H9 (cell line): ENCODE results near the gene RMI2. TPM values are rescaled to one million over a fixed set of nuclear protein-coding genes. Genes with fewer than 3 reads are reported as not detected.

Source experiments
- DNase-seq: peaks from one replicate; pipeline ENCODE4 v3.0.0-alpha.2; 2017
- H2AFZ ChIP-seq: one replicate; pipeline ENCODE4 v1.6.1; 2013; ENCODE audit warnings: mild to moderate bottlenecking, low read length, control low read depth, moderate library complexity
- H2AK5ac ChIP-seq: 2 replicates; pipeline ENCODE4 v1.6.1; 2013; ENCODE audit warnings: low read length, control low read depth, mixed read lengths; ENCODE audit not compliant: insufficient read length
- H2BK120ac ChIP-seq: one replicate; pipeline ENCODE4 v1.6.1; 2013; ENCODE audit warnings: low read depth, mild to moderate bottlenecking, low read length, control low read depth, inconsistent platforms; ENCODE audit not compliant: poor library complexity, severe bottlenecking
- H2BK12ac ChIP-seq: 2 replicates; pipeline ENCODE4 v1.6.1; 2013; ENCODE audit warnings: low read length, control low read depth, mixed read lengths, low read depth; ENCODE audit not compliant: insufficient read length
- H2BK15ac ChIP-seq: 2 replicates; pipeline ENCODE4 v1.6.1; 2013; ENCODE audit warnings: low read depth, low read length, control low read depth
- H2BK20ac ChIP-seq: one replicate; pipeline ENCODE4 v1.6.1; 2013; ENCODE audit warnings: low read depth, mild to moderate bottlenecking, low read length, control low read depth, inconsistent platforms; ENCODE audit not compliant: poor library complexity, severe bottlenecking
- H2BK5ac ChIP-seq: 2 replicates; pipeline ENCODE4 v1.6.1; 2013; ENCODE audit warnings: low read length, control low read depth, mixed read lengths; ENCODE audit not compliant: insufficient read length
- H3K14ac ChIP-seq: 2 replicates; pipeline ENCODE4 v1.6.1; 2013; ENCODE audit warnings: low read length, control low read depth; ENCODE audit not compliant: insufficient read depth
- H3K18ac ChIP-seq: 2 replicates; pipeline ENCODE4 v1.6.1; 2013; ENCODE audit warnings: low read depth, mild to moderate bottlenecking, mixed read lengths, low read length, control low read depth; ENCODE audit not compliant: insufficient read length
- H3K23ac ChIP-seq: 2 replicates; pipeline ENCODE4 v1.6.1; 2013; ENCODE audit warnings: low read length, control low read depth, mixed read lengths, low read depth; ENCODE audit not compliant: insufficient read length
- H3K23me2 ChIP-seq: 2 replicates; pipeline ENCODE4 v1.6.1; 2013; ENCODE audit warnings: low read depth, mild to moderate bottlenecking, mixed read lengths, low read length, control low read depth; ENCODE audit not compliant: insufficient read length, poor library complexity, severe bottlenecking
- H3K27ac ChIP-seq: 2 replicates; pipeline ENCODE4 v1.5.1; 2013; ENCODE audit warnings: low read length, control low read depth, mixed read lengths, low read depth; ENCODE audit not compliant: insufficient read length
- H3K27me3 ChIP-seq: 2 replicates; pipeline ENCODE4 v1.6.1; 2013; ENCODE audit warnings: low read length, control low read depth, inconsistent platforms; ENCODE audit not compliant: insufficient read depth
- H3K4ac ChIP-seq: 2 replicates; pipeline ENCODE4 v1.6.1; 2013; ENCODE audit warnings: low read depth, mild to moderate bottlenecking, control low read depth, inconsistent platforms, low read length, moderate library complexity
- H3K4me1 ChIP-seq: 2 replicates; pipeline ENCODE4 v1.6.1; 2013; ENCODE audit warnings: low read length, control low read depth, inconsistent platforms; ENCODE audit not compliant: insufficient read depth
- H3K4me2 ChIP-seq: 2 replicates; pipeline ENCODE4 v1.6.1; 2013; ENCODE audit warnings: low read length, control low read depth, mixed read lengths; ENCODE audit not compliant: insufficient read length, insufficient read depth
- H3K56ac ChIP-seq: 2 replicates; pipeline ENCODE4 v1.6.1; 2013; ENCODE audit warnings: low read depth, mild to moderate bottlenecking, mixed read lengths, low read length, control low read depth; ENCODE audit not compliant: insufficient read length
- H3K79me1 ChIP-seq: 2 replicates; pipeline ENCODE4 v1.6.1; 2013; ENCODE audit warnings: low read depth, mild to moderate bottlenecking, moderate library complexity, low read length, control low read depth, inconsistent platforms; ENCODE audit not compliant: insufficient read depth, poor library complexity, severe bottlenecking
- H3K79me2 ChIP-seq: 2 replicates; pipeline ENCODE4 v1.6.1; 2013; ENCODE audit warnings: low read length, control low read depth, inconsistent platforms; ENCODE audit not compliant: insufficient read depth
- H3K9ac ChIP-seq: 2 replicates; pipeline ENCODE4 v1.6.1; 2013; ENCODE audit warnings: low read length, control low read depth, mixed read lengths; ENCODE audit not compliant: insufficient read length; ENCODE audit errors: extremely low read depth
- H3K9me3 ChIP-seq: one replicate; pipeline ENCODE4 v1.6.1; 2013; ENCODE audit warnings: low read depth, low read length, inconsistent platforms; ENCODE audit not compliant: control insufficient read depth
- H3T11ph ChIP-seq: one replicate; pipeline ENCODE4 v1.6.1; 2013; ENCODE audit warnings: mild to moderate bottlenecking, low read length, control low read depth, inconsistent platforms
- H4K20me1 ChIP-seq: one replicate; pipeline ENCODE4 v1.6.1; 2013; ENCODE audit not compliant: control insufficient read depth, insufficient read length, insufficient read depth
- H4K5ac ChIP-seq: 2 replicates; pipeline ENCODE4 v1.6.1; 2013; ENCODE audit warnings: low read depth, mild to moderate bottlenecking, mixed read lengths, low read length, control low read depth; ENCODE audit not compliant: insufficient read length
- H4K8ac ChIP-seq: replicated peaks from 2 replicates; pipeline ENCODE4 v1.6.1; 2013; ENCODE audit warnings: low read length, control low read depth, mixed read lengths, low read depth; ENCODE audit not compliant: insufficient read length
- H4K91ac ChIP-seq: 2 replicates; pipeline ENCODE4 v1.6.1; 2013; ENCODE audit warnings: low read depth, mild to moderate bottlenecking, moderate library complexity, mixed read lengths, low read length, control low read depth; ENCODE audit not compliant: insufficient read length
- H3K27ac Mint-ChIP-seq, 3 experiments: 2 replicates in 2 of 3; 3 replicates in 1 of 3; pipeline ENCODE4 v1.8.0; 2020 to 2021; ENCODE audit warnings: mixed read lengths in 3 of 3, mild to moderate bottlenecking in 1 of 3, moderate library complexity in 1 of 3
- H3K27me3 Mint-ChIP-seq: 2 replicates; pipeline ENCODE4 v1.8.0; 2021; ENCODE audit warnings: low read depth, mild to moderate bottlenecking, moderate library complexity, mixed read lengths
- H3K36me3 Mint-ChIP-seq, 3 experiments: 2 replicates in 2 of 3; 3 replicates in 1 of 3; pipeline ENCODE4 v1.8.0; 2020 to 2021; ENCODE audit warnings: low read depth in 3 of 3, mixed read lengths in 3 of 3; ENCODE audit not compliant: insufficient read depth in 1 of 3
- H3K4me1 Mint-ChIP-seq, 2 experiments: 2 replicates each; pipeline ENCODE4 v1.8.0; 2020; ENCODE audit warnings: mixed read lengths in 2 of 2
- H3K4me3 Mint-ChIP-seq, 2 experiments: 2 replicates in 1 of 2; 3 replicates in 1 of 2; pipeline ENCODE4 v1.8.0; 2020 to 2021; ENCODE audit warnings: mild to moderate bottlenecking in 2 of 2, mixed read lengths in 2 of 2, moderate library complexity in 1 of 2
- H3K9me3 Mint-ChIP-seq, 2 experiments: 2 replicates in 1 of 2; 3 replicates in 1 of 2; pipeline ENCODE4 v1.8.0; 2020; ENCODE audit warnings: mild to moderate bottlenecking in 2 of 2, mixed read lengths in 2 of 2, moderate library complexity in 1 of 2
- WGBS: extraction: QIAGEN DNeasy Blood & Tissue Kit; methylation state at CpG from one replicate; pipeline ENCODE4 v1.1.7; 2013; ENCODE audit warnings: missing lambda C conversion rate, low lambda C conversion rate, mixed read lengths; ENCODE audit not compliant: insufficient read length; ENCODE audit errors: extremely low coverage; 5-methylcytosine and 5-hydroxymethylcytosine counted together
- total RNA-seq: library from RNA; stranded (reverse); gene quantifications from 2 replicates; pipeline ENCODE4 v1.2.1, GENCODE V29; 2021
- TF ChIP-seq, protein P1 (sequence below): fragments of 200-600 bp; sonication (generic); conservative IDR thresholded peaks from 3 replicates; pipeline ENCODE4 v1.8.0; 2021; ENCODE audit warnings: antibody characterized with exemption, mild to moderate bottlenecking

RMI2 gene
- total RNA-seq, 1 experiment from 2014 or later = 57.6 TPM

- H3K4ac ChIP-seq = no peak overlapping the region
- no peak overlapping the region for H4K8ac ChIP-seq
- H2BK15ac ChIP-seq = no peak overlapping the region
- no peak overlapping the region for H3K18ac ChIP-seq
- Mint-ChIP-seq H3K27ac (no peak overlapping the region; a peak in 1 of 7 replicates), H3K9me3 (no peaks in the 10 kb centered on the region; a peak in 1 of 5 replicates), H3K27me3 (peaks cover 2% of the 10 kb centered on the region; the same call in 1 of the 2 replicates), H3K4me1 (peaks cover 17 to 28% of the 10 kb centered on the region in 2 experiments), H3K4me3 (no peak overlapping the region), H3K36me3 (no peaks in the 10 kb centered on the region)
- no peak overlapping the region for H4K91ac ChIP-seq
- no peak overlapping the region for H3T11ph ChIP-seq
- H2BK12ac ChIP-seq = no peak overlapping the region
- no peak overlapping the region for H3K14ac ChIP-seq
- H4K5ac ChIP-seq = no peak overlapping the region
- no CpG with 5 or more reads among the region's 5 CpGs for WGBS
- H2BK20ac ChIP-seq = no peak overlapping the region
- no peak overlapping the region for H3K56ac ChIP-seq
- no peaks in the 10 kb centered on the region for H4K20me1 ChIP-seq
- TF ChIP-seq, protein P1, sequence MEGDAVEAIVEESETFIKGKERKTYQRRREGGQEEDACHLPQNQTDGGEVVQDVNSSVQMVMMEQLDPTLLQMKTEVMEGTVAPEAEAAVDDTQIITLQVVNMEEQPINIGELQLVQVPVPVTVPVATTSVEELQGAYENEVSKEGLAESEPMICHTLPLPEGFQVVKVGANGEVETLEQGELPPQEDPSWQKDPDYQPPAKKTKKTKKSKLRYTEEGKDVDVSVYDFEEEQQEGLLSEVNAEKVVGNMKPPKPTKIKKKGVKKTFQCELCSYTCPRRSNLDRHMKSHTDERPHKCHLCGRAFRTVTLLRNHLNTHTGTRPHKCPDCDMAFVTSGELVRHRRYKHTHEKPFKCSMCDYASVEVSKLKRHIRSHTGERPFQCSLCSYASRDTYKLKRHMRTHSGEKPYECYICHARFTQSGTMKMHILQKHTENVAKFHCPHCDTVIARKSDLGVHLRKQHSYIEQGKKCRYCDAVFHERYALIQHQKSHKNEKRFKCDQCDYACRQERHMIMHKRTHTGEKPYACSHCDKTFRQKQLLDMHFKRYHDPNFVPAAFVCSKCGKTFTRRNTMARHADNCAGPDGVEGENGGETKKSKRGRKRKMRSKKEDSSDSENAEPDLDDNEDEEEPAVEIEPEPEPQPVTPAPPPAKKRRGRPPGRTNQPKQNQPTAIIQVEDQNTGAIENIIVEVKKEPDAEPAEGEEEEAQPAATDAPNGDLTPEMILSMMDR = no peak
- no peak overlapping the region for H3K4me2 ChIP-seq
- H2BK120ac ChIP-seq = no peak overlapping the region
- H3K27me3 ChIP-seq = no peaks in the 10 kb centered on the region
- H3K23me2 ChIP-seq = no peaks in the 10 kb centered on the region
- H3K4me1 ChIP-seq = no peaks in the 10 kb centered on the region; the same call in 1 of the 2 replicates
- no peaks in the 10 kb centered on the region for H3K79me2 ChIP-seq
- H3K9me3 ChIP-seq = no peaks in the 10 kb centered on the region
- H2BK5ac ChIP-seq = no peak overlapping the region
- H3K79me1 ChIP-seq = no peaks in the 10 kb centered on the region
- H2AK5ac ChIP-seq = no peak overlapping the region
- no peak overlapping the region for H3K27ac ChIP-seq
- H2AFZ ChIP-seq = no peak overlapping the region
- DNase-seq = no peak
- H3K23ac ChIP-seq = no peak overlapping the region
- no peak overlapping the region for H3K9ac ChIP-seq
These were observed 22.2 kb downstream of the RMI2 start for GRCh38 chr16:11367483-11367906.
